ENCODE measurements around the gene RAB11FIP3. TPM values are rescaled to one million over a fixed set of nuclear protein-coding genes. Genes with fewer than 3 reads are reported as not detected.
"Not testable (repeated sequence)": the region's sequence is repeated elsewhere in the genome, so short reads cannot be mapped to it uniquely, and the experiment has no call there.

The RAB11FIP3 gene
- total RNA-seq, 2 experiments from 2014 or later, result 16.9 to 17.4 TPM

DNA sequence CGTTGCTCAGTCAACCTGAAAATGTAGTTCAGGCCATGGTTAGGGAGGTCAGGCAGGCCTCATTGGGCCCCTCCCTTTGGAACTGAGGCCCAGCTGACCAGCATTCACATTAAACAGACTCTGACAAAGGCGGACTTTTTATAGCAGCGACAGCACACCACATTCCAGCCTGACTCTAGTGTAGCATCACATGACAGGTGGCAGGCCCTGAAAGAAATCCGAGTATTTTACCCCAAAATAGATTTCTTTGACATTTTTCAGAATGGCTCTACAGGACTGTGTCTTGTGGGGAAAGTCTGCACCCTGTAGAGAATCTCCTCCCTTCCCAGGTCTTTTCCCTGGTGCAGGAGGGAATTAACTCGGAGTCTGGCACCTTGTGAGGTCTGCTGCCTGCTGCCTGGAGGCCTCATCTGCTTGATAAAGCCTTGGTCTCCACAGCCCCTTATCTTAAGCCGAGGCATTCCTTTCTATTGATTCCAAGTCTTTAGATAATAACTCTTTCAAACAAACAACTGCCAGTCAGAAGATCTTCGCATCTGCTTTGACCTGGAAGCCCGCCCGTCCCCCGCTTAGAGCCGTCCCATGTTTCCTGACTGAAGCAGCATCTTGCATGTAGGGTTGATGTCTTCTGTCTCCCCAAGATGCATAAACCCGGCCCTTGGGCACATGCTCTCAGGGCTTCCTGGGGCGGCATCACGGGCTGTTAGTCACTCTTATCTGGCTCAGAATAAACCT lies 58.1 kb downstream of the RAB11FIP3 start:
- Mint-ChIP-seq H3K27me3 (no peaks in the 10 kb centered on the region), H3K4me1 (no peaks in the 10 kb centered on the region), H3K9me3 (no peaks in the 10 kb centered on the region), H3K4me3 (no peak overlapping the region), H3K36me3 (peaks cover 1% of the 10 kb centered on the region), H3K27ac (no peak overlapping the region)
- no peak for DNase-seq

DNA sequence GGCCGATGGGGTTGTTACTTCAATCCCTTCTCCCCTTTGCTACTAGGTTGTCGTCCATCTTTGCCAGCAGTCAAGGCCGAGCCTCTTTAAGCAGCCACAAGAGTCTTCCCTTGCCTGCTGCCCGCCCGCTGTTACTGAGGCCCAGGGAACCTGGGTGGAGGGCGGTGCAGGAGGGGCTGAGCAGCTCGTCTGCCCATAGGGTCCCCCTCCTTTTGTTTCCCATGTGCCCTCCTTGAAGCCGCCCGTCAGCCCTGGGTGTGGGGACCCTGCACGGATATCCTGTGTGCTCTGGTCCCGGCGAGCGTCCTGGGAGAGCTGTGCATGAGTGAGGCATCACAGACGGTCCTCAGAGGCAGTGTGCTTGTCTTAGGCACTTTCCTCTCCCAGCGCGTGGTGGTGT lies 64.2 kb downstream of the RAB11FIP3 start:
- no peaks in the 10 kb centered on the region for H3K27me3 Mint-ChIP-seq
- peaks cover 1% of the 10 kb centered on the region for H3K36me3 Mint-ChIP-seq
- H3K27ac Mint-ChIP-seq, result no peak overlapping the region
- no peak for DNase-seq
- no peaks in the 10 kb centered on the region for H3K9me3 Mint-ChIP-seq
- H3K4me3 Mint-ChIP-seq, result no peak overlapping the region
- no peaks in the 10 kb centered on the region for H3K4me1 Mint-ChIP-seq

DNA sequence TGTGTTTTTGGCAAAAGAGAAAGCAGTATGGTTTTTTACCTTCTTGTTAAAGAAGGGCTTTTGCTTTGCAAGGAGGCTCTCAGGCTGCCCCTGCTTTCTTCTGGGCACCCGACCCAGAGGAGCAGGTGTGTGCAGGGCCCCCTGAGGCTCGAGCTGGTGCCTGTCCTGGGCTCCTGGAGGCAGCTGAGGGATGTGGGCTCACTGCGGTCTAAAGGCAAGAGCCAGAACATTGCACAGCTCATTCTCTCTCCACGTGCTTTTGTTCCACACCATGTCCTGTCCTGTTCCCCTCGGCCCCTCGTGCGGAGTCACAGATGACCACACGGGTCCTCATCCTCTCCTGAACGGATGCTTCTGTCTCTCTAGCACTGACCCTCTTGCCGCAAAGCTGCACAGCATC lies 65.3 kb downstream of the RAB11FIP3 start:
- no peaks in the 10 kb centered on the region for H3K4me1 Mint-ChIP-seq
- H3K27me3 Mint-ChIP-seq, result no peaks in the 10 kb centered on the region
- no peak overlapping the region for H3K4me3 Mint-ChIP-seq
- H3K27ac Mint-ChIP-seq, result no peak overlapping the region
- no peaks in the 10 kb centered on the region for H3K9me3 Mint-ChIP-seq
- no peak for DNase-seq
- peaks cover 1% of the 10 kb centered on the region for H3K36me3 Mint-ChIP-seq

DNA sequence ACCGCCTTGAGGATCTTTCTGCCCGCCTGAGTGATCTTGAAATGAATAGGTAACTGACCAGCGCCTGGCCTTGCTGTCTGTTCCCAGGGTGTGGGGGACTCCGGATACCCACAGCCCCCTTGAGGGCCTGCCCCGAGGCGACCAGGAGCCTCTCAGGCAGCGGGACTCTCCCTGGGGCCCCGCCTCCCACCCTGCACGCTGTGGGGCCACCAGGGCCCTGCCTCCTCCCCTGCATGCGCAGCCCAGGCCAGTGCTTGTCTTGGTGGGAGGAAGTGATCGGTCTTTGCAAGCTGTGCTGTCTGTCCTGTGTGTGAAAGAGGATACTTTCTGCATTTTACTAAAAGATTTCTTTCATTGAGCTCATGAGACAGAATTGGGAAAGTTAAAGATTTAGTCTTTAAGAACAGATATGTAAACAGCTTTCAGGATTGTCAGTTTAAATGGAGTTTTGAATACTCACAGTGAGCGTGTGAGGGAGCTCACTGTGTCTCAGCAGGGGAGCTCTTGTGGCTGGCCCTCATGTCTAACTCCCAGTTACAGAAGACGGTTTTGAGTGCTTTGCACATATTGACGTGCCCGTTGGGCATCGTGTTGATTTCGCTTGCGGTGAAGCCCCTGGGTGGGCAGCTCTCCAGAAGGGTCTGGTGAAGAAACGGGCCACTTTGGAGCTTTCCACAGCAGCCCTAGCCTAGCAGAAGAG lies 65.9 kb downstream of the RAB11FIP3 start:
- no peak for DNase-seq
- peaks cover 1% of the 10 kb centered on the region for H3K36me3 Mint-ChIP-seq
- H3K4me1 Mint-ChIP-seq, result no peaks in the 10 kb centered on the region
- H3K9me3 Mint-ChIP-seq, result no peaks in the 10 kb centered on the region
- H3K27ac Mint-ChIP-seq, result no peak overlapping the region
- H3K27me3 Mint-ChIP-seq, result no peaks in the 10 kb centered on the region
- no peak overlapping the region for H3K4me3 Mint-ChIP-seq

DNA sequence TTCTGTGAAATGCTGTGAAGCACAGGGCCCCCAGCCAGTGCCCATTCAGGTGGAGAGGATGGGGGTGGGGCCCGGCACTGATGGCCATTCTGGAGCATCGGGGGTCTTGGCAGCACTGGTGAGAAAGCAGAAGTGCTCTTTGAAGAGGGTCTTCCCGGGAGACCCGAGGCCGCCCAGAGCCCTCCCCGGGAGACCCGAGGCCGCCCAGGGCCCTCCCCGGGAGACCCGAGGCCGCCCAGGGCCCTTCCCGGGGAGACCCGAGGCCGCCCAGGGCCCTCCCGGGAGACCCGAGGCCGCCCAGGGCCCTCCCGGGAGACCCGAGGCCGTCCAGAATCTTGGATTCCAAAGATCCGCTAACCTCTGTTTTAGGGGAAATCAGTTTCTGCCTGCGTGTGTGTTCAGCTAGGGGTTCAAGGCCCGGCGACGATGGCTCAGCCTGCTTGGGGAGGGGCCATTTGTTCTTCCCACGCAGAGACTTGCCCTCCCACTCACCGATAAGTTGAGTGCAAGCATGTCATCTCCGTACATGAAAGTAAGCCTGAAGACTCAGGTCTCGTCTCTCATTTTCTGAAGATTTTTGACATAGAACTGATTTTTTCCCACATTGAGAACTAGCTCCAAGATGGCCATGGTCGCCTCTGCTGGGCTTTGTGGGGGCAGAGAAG lies 66.9 kb downstream of the RAB11FIP3 start:
- Mint-ChIP-seq H3K27ac (no peak overlapping the region), H3K27me3 (no peaks in the 10 kb centered on the region)

DNA sequence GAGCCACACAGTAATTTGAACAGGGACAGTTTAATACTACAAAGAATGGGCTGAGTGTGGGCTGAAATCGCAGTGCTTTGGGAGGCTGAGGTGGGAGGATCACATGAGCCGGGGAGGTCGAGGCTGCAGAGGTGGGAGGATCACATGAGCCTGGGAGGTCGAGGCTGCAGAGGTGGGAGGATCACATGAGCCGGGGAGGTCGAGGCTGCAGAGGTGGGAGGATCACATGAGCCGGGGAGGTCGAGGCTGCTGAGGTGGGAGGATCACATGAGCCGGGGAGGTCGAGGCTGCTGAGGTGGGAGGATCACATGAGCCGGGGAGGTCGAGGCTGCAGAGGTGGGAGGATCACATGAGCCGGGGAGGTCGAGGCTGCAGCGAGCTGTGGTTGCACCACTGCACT lies 69.2 kb downstream of the RAB11FIP3 start:
- not testable (repeated sequence) for H3K27me3 Mint-ChIP-seq, DNase-seq, H3K4me3 Mint-ChIP-seq, H3K36me3 Mint-ChIP-seq, H3K4me1 Mint-ChIP-seq, H3K9me3 Mint-ChIP-seq, H3K27ac Mint-ChIP-seq

More for the DNA sequence above, 66.9 kb downstream of the RAB11FIP3 start:
- no peak for DNase-seq
- H3K36me3 Mint-ChIP-seq, result peaks cover 1% of the 10 kb centered on the region
- no peak overlapping the region for H3K4me3 Mint-ChIP-seq
- H3K4me1 Mint-ChIP-seq, result no peaks in the 10 kb centered on the region
- H3K9me3 Mint-ChIP-seq, result no peaks in the 10 kb centered on the region

DNA sequence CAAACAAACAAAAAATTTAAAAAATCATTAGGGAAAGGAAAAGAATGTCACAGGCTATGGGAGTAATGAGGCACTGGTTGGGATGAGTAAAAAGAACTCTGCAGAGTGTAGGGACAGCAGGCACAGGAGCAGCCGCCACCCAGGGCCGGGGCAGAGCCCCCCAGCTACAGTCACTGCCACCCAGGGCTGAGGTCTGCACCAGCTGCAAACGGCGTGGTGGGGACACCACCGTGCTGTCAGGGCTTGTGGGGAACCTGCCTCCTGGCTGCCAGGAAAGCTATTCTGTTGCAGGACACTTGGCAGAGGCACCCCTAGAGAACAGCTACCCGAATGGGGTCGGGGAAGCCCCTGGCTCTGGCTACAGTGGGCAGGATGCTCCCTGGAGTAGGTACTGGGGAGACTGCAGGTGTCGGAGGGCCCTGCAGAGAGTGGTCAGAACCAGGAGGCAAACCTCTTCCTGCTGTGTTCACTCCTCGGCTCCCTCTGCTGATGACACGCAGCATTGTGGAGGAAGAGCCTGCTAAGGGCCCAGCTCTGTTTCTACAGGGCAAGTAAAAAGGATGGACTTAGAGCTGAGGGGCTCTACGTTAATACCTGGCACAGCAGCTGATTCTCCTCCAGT lies 69.8 kb downstream of the RAB11FIP3 start:
- H3K4me1 Mint-ChIP-seq, result no peaks in the 10 kb centered on the region
- H3K27ac Mint-ChIP-seq, result no peak overlapping the region
- H3K36me3 Mint-ChIP-seq, result no peaks in the 10 kb centered on the region
- DNase-seq, result peak; percentile 31
- H3K27me3 Mint-ChIP-seq, result no peaks in the 10 kb centered on the region
- no peaks in the 10 kb centered on the region for H3K9me3 Mint-ChIP-seq
- no peak overlapping the region for H3K4me3 Mint-ChIP-seq

DNA sequence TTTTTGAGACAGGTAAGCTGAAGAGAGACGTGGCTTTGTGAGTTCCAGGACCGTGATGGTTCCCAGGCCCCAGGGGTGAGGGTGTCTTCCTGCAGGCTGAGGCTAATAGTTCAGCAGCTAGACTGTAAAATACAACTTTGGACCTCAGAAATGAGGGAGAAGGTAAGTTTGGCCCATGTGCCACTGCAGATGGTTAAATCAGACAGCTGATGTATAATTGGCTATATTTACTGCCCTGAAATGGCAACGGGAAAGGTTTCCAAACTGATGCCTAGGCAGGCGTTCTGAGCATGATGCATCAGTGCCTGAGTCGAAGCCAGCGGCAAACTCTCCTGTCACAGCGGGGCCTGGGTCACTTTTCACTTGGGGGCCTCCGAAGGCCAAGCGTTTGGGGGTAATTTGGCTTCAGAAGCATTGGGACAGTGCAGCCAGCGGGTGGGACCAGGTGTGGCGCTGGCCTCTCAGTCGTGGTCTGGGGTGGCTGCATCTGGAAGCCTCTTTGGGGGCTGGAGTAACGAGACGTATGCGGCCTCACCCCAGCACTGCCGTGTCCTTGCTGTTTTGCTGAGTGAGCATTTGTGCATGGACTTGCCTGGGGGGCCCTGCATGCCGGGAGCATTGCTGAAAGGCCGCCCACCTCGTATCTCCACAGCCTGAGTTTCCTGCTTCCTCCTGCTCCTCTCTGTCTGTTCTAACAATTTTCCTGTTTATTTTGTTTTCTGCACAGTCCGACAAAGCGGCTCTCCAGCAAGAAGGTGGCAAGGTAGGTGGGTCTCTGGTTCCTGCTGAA lies 70.8 kb downstream of the RAB11FIP3 start:
- Mint-ChIP-seq H3K27ac (no peak overlapping the region), H3K4me3 (no peak overlapping the region), H3K36me3 (no peaks in the 10 kb centered on the region)

DNA sequence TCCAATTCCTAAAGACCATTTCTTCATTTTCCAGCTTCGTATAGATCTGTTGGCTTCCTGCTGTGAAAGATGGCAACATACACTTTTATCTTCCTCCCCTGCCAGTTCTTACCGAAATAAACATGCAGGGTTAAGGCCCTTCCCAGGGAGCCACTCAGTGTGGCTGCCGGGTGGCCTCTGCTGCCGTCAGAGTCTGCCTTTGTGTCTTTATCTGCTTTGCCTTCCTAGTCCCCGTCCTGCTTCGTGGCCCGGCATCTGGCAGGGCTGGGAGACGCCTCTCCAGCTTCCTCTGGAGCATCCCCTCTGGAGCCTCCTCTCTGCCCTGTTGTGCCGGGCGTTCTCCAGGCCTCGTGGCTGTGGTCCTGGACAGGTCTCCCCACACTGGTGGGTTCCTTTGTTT lies 71.8 kb downstream of the RAB11FIP3 start:
- Mint-ChIP-seq H3K4me1 (no peaks in the 10 kb centered on the region), H3K27ac (no peak overlapping the region), H3K27me3 (no peaks in the 10 kb centered on the region), H3K9me3 (no peaks in the 10 kb centered on the region), H3K36me3 (no peaks in the 10 kb centered on the region), H3K4me3 (no peak overlapping the region)
- DNase-seq, result no peak

More for the DNA sequence above, 70.8 kb downstream of the RAB11FIP3 start:
- Mint-ChIP-seq H3K9me3 (no peaks in the 10 kb centered on the region), H3K4me1 (no peaks in the 10 kb centered on the region), H3K27me3 (no peaks in the 10 kb centered on the region)
- no peak for DNase-seq

DNA sequence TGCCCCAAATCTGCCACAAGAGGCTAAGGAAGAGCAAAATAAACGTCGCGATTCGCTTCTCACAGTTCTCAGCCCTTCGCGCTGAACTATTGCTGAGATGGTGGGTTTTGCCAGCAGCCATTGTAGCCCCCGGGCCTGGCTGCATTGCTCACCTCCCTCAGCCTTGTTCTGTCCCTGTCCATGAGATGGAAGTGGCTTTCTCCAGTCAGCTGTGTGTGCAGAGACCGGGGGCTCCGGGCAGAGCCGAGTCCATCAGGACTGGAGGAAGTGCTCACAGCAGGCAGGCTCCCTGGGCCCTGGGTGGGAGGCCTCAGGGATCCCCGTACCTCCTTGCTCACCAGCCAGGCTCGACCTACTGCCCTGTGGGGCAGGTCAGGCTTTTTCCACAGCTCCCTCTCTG lies 74.5 kb downstream of the RAB11FIP3 start:
- no peak overlapping the region for H3K4me3 Mint-ChIP-seq
- no peak overlapping the region for H3K27ac Mint-ChIP-seq
- H3K36me3 Mint-ChIP-seq, result no peaks in the 10 kb centered on the region
- no peaks in the 10 kb centered on the region for H3K4me1 Mint-ChIP-seq
- no peaks in the 10 kb centered on the region for H3K27me3 Mint-ChIP-seq
- H3K9me3 Mint-ChIP-seq, result no peaks in the 10 kb centered on the region
- DNase-seq, result no peak

DNA sequence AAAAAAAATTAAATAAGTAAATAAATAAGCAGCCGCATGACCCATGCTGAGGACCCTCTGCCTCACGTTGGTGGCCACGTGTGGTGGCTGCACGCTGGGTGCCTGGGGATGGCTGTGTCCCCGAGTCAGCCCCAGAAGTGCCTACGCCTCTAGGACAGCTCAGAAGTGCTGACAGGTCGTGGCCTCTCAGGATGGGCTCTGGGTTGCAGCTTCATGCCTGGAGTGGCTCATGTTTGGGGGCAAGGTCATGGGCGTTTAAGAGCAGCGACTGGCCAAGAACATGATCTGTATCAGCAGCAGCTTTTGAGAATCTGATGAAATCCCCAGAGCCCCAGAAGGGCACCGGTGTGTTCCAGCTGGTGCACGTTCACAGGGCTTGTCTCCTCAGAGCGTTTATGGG lies 75.3 kb downstream of the RAB11FIP3 start:
- no peak overlapping the region for H3K4me3 Mint-ChIP-seq
- no peaks in the 10 kb centered on the region for H3K36me3 Mint-ChIP-seq
- H3K27ac Mint-ChIP-seq, result no peak overlapping the region
- H3K4me1 Mint-ChIP-seq, result no peaks in the 10 kb centered on the region
- no peak for DNase-seq
- H3K9me3 Mint-ChIP-seq, result no peaks in the 10 kb centered on the region
- no peaks in the 10 kb centered on the region for H3K27me3 Mint-ChIP-seq

DNA sequence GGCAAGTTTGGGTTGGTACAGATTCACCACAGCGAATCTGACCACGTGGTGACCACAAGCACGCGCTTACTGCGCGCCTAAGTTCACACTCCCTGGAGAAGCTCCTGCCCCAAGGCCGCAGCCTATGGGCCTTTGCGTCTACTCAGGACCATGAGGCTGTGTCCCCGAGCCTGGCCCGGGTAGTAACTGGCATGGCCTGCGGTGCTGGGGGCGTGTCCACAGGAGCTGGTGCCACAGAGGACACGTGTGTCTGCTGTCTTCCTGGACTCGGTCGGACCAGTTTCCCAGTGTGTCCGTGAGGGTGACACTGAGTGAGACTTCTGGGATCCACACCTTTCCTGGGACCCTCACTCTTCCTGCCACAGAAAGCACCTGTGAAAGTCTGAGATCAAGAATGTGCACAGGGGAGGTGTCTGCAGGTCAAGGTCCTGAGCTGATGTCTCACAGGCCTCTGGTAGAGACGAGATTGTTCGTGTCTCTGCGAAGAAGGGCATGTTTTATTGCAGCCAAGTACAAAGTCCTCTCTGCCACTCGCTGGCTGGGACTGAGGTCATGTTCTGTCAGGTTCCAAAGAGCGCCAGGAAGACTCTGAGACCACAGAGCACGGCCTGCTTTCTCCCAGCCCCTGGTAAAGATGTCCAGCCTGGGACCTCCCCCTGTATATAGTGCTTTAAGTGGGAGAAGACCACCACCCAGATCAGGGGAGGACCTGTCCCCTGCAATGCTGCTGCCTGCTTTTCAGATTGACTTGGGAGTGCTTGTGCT lies 76.9 kb downstream of the RAB11FIP3 start:
- no peaks in the 10 kb centered on the region for H3K27me3 Mint-ChIP-seq
- H3K9me3 Mint-ChIP-seq, result no peaks in the 10 kb centered on the region
- H3K36me3 Mint-ChIP-seq, result no peaks in the 10 kb centered on the region
- H3K4me3 Mint-ChIP-seq, result no peak overlapping the region
- H3K4me1 Mint-ChIP-seq, result no peaks in the 10 kb centered on the region
- no peak overlapping the region for H3K27ac Mint-ChIP-seq
- no peak for DNase-seq

DNA sequence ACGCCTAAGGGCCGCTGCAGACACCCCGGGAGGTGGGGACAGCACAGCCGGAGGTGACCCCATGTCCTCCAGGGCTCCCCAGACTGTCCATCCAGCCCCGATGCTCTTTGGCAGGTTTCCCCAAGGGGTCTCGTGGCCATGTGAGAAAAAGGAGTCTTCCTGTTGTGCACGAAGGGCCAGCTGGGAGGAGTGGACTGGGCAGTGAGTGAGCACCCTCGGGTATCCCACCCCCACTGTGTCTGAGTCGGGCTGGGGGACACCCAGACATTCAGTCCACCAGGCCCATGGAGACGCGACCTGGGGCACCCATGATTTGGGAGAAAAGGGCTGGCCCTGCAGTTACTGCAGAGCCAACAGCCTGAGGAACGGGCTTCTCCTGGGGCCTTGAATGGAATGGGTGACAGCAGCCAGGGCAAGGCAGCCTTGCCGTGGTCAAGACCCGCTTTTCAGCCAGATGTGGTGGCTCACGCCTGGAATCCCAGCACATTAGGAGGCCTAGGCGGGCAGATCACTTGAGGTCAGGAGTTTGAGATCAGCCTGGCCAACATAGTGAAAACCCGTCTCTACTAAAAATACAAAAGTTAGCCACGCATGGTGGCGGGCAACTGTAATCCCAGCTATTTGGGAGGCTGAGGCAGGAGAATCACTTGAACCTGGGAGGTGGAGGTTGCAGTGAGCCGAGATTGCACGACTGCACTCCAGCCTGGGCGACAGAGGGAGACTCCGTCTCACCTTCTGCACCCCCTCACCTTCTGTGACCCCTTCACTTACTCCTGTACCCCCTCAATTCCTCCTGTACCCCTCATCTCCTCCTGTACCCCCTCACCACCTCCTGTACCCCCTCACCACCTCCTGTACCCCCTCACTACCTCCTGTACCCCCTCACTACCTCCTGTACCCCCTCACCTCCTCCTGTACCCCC lies 78.0 kb downstream of the RAB11FIP3 start:
- no peaks in the 10 kb centered on the region for H3K36me3 Mint-ChIP-seq
- H3K4me1 Mint-ChIP-seq, result no peaks in the 10 kb centered on the region
- no peaks in the 10 kb centered on the region for H3K9me3 Mint-ChIP-seq
- DNase-seq, result no peak
- no peaks in the 10 kb centered on the region for H3K27me3 Mint-ChIP-seq
- H3K4me3 Mint-ChIP-seq, result no peak overlapping the region
- no peak overlapping the region for H3K27ac Mint-ChIP-seq
